Aorta (tissue), 5 donors: Measurements from ENCODE around the gene NOTCH2. TPM values are rescaled to one million over a fixed set of nuclear protein-coding genes. Genes with fewer than 3 reads are reported as not detected.
"Not testable (repeated sequence)": the region's sequence is repeated elsewhere in the genome, so short reads cannot be mapped to it uniquely, and the experiment has no call there.

Experiments
- ATAC-seq: fragments of 200-7000 bp; cut with Tn5 transposase; one replicate; pipeline ENCODE4 v1.9.1; 2022; ENCODE audit warnings: moderate library complexity; ENCODE audit not compliant: low FRiP score
- DNase-seq, 2 donors: peaks; one replicate each; pipeline ENCODE4 v3.0.0-alpha.2; 2020
- H3K27ac ChIP-seq, 2 donors: one replicate each; pipeline ENCODE4 v1.5.1; 2013; ENCODE audit warnings: low read length in 2 of 2, mild to moderate bottlenecking in 2 of 2, moderate library complexity in 2 of 2, control low read depth in 1 of 2, inconsistent platforms in 1 of 2, low read depth in 1 of 2
- H3K27me3 ChIP-seq, 2 donors: one replicate each; pipeline ENCODE4 v1.6.1; 2013; ENCODE audit warnings: control low read depth in 1 of 2, low read length in 1 of 2, mild to moderate bottlenecking in 1 of 2, moderate library complexity in 1 of 2; ENCODE audit not compliant: insufficient read depth in 2 of 2, control insufficient read depth in 1 of 2
- H3K36me3 ChIP-seq, 2 donors: one replicate each; pipeline ENCODE4 v1.6.1; 2013; ENCODE audit warnings: control low read depth in 1 of 2, low read length in 1 of 2, mild to moderate bottlenecking in 1 of 2; ENCODE audit not compliant: insufficient read depth in 2 of 2, control insufficient read depth in 1 of 2
- H3K4me1 ChIP-seq, 2 donors: one replicate each; pipeline ENCODE4 v1.6.1; 2013; ENCODE audit warnings: low read length in 2 of 2, control low read depth in 1 of 2, mild to moderate bottlenecking in 1 of 2, moderate library complexity in 1 of 2; ENCODE audit not compliant: insufficient read depth in 2 of 2, control insufficient read depth in 1 of 2
- H3K4me3 ChIP-seq, 2 donors: one replicate each; pipeline ENCODE4 v1.5.1; 2013; ENCODE audit warnings: low read length in 2 of 2, control low read depth in 1 of 2, mild to moderate bottlenecking in 1 of 2
- H3K9me3 ChIP-seq: one replicate; pipeline ENCODE4 v1.6.1; 2013; ENCODE audit warnings: mild to moderate bottlenecking, low read length; ENCODE audit not compliant: control insufficient read depth
- WGBS, 2 donors: extraction: QIAGEN DNeasy Blood & Tissue Kit; methylation state at CpG; one replicate each; pipeline ENCODE4 v1.1.7; 2013; 5-methylcytosine and 5-hydroxymethylcytosine counted together
- intact Hi-C, 2 donors: fragments of 100-400 bp; cut with DNase I; formaldehyde crosslinking; loops; one replicate each; pipeline versions ENCODE4 v1.14.2 to v1.15.0; 2022
- polyA plus RNA-seq, 2 donors: library from polyadenylated mRNA; stranded (reverse); fragments of 200-250 nt; gene quantifications; one replicate each; pipeline ENCODE4 v1.2.3, GENCODE V29; 2013
- total RNA-seq, 2 donors: library from RNA; stranded (reverse); fragmentation: NEBNext Ultra II Directional; extraction: Animal tissue kit (Norgen Biotek cat#: 25700); gene quantifications; one replicate each; pipeline ENCODE4 v1.2.1, GENCODE V29; 2021
- donor health status: healthy with polysubstance abuse.
- donor health status: Bipolar disorder and iron deficiency.
- donor health status: DM: no; HTN: no; CAD: no.
- donor health status: DM: no; HTN: no; CAD: no.
- donor health status: DM: yes; HTN: yes; CAD: no.

The NOTCH2 gene
- total and polyA plus RNA-seq, 4 donors = 6.8 to 216 (median 110) TPM

GRCh38 chr1:120014978-120015377 lies 54.5 kb downstream of the NOTCH2 start:
- H3K4me3 ChIP-seq, H3K36me3 ChIP-seq, intact Hi-C loops, ATAC-seq, H3K27ac ChIP-seq, H3K4me1 ChIP-seq, H3K27me3 ChIP-seq, H3K9me3 ChIP-seq: not testable (repeated sequence)
- DNase-seq = peak in 1 of 2 donors; percentile 46
- WGBS, 2 donors = 0 to 4% methylated on average over 6 to 7 of the region's 7 CpGs

GRCh38 chr1:120008320-120008719 lies 61.1 kb downstream of the NOTCH2 start:
- DNase-seq, H3K9me3 ChIP-seq, H3K4me3 ChIP-seq, H3K4me1 ChIP-seq, ATAC-seq, H3K27me3 ChIP-seq, H3K27ac ChIP-seq, intact Hi-C loops, H3K36me3 ChIP-seq: not testable (repeated sequence)
- WGBS, 2 donors = 29 to 68% methylated on average over 1 of the region's 1 CpG

- not testable (repeated sequence) for ATAC-seq, DNase-seq
- no CpG with 5 or more reads among the region's 1 CpG for WGBS, 2 donors
These were observed 61.6 kb downstream of the NOTCH2 start for GRCh38 chr1:120007850-120008249.

GRCh38 chr1:120001035-120001434 lies 68.4 kb downstream of the NOTCH2 start:
- intact Hi-C loops, H3K4me3 ChIP-seq, H3K36me3 ChIP-seq, H3K4me1 ChIP-seq, H3K27ac ChIP-seq, H3K9me3 ChIP-seq, DNase-seq, H3K27me3 ChIP-seq, ATAC-seq: not testable (repeated sequence)
- WGBS, 2 donors = 99 to 100% methylated on average over 6 to 9 of the region's 9 CpGs

More at GRCh38 chr1:120007850-120008249, 61.6 kb downstream of the NOTCH2 start:
- H3K9me3 ChIP-seq, H3K4me3 ChIP-seq, H3K27ac ChIP-seq, intact Hi-C loops, H3K27me3 ChIP-seq, H3K36me3 ChIP-seq, H3K4me1 ChIP-seq: not testable (repeated sequence)

GRCh38 chr1:119996731-119997312 lies 72.6 kb downstream of the NOTCH2 start:
- H3K27me3 ChIP-seq, ATAC-seq, H3K36me3 ChIP-seq, H3K4me3 ChIP-seq, intact Hi-C loops, H3K27ac ChIP-seq, DNase-seq, H3K4me1 ChIP-seq, H3K9me3 ChIP-seq: not testable (repeated sequence)
- 91 to 98% methylated on average over 1 of the region's 1 CpG for WGBS, 2 donors

- H3K27ac ChIP-seq, H3K36me3 ChIP-seq, H3K4me3 ChIP-seq, DNase-seq, H3K27me3 ChIP-seq, ATAC-seq, H3K9me3 ChIP-seq, intact Hi-C loops, H3K4me1 ChIP-seq: not testable (repeated sequence)
- WGBS, 2 donors = 37% methylated on average over 2 of the region's 2 CpGs; no CpG with 5 or more reads in 1 of the 2 donors
These were observed 73.5 kb downstream of the NOTCH2 start for GRCh38 chr1:119995975-119996374.

GRCh38 chr1:119988306-119989062 lies 81.0 kb downstream of the NOTCH2 start:
- intact Hi-C loops = no loop called here
- H3K4me1 ChIP-seq = peaks cover 4 to 6% of the 10 kb centered on the region in 2 donors
- H3K36me3 ChIP-seq = peaks cover 0 to 3% of the 10 kb centered on the region in 2 donors
- 96 to 97% methylated on average over 2 of the region's 2 CpGs for WGBS, 2 donors
- H3K4me3 ChIP-seq = no peak overlapping the region
- H3K27ac ChIP-seq = peak overlapping the region in 1 of 2 donors; percentile 76
- ATAC-seq (no peak), DNase-seq (no peak)
- H3K9me3 ChIP-seq = no peaks in the 10 kb centered on the region
- H3K27me3 ChIP-seq = no peaks in the 10 kb centered on the region

- Histone ChIP-seq H3K4me3 (no peak overlapping the region), H3K27me3 (no peaks in the 10 kb centered on the region), H3K4me1 (peaks cover 4 to 6% of the 10 kb centered on the region in 2 donors), H3K36me3 (peaks cover 0 to 3% of the 10 kb centered on the region in 2 donors), H3K9me3 (no peaks in the 10 kb centered on the region), H3K27ac (peak overlapping the region in 1 of 2 donors; percentile 33)
- intact Hi-C loops = no loop called here
- ATAC-seq = peak; percentile 44
- DNase-seq = no peak
- WGBS, 2 donors = 78 to 84% methylated on average over 1 of the region's 1 CpG
These were observed 81.8 kb downstream of the NOTCH2 start for GRCh38 chr1:119987686-119988085.

- DNase-seq (no peak), ATAC-seq (peak; percentile 71)
- peak overlapping the region in 1 of 2 donors; percentile 58 for H3K27ac ChIP-seq
- no peak overlapping the region for H3K4me3 ChIP-seq
- intact Hi-C loops = no loop called here
- H3K4me1 ChIP-seq = peaks cover 6% of the 10 kb centered on the region in 2 donors
- peaks cover 0 to 3% of the 10 kb centered on the region in 2 donors for H3K36me3 ChIP-seq
- no peaks in the 10 kb centered on the region for H3K27me3 ChIP-seq
- WGBS, 2 donors = 12 to 22% methylated on average over 2 of the region's 2 CpGs
- H3K9me3 ChIP-seq = no peaks in the 10 kb centered on the region
These were observed 82.3 kb downstream of the NOTCH2 start for GRCh38 chr1:119987112-119987511.
